ENCODE results near the gene ARID3C.

Gene ARID3C, protein sequence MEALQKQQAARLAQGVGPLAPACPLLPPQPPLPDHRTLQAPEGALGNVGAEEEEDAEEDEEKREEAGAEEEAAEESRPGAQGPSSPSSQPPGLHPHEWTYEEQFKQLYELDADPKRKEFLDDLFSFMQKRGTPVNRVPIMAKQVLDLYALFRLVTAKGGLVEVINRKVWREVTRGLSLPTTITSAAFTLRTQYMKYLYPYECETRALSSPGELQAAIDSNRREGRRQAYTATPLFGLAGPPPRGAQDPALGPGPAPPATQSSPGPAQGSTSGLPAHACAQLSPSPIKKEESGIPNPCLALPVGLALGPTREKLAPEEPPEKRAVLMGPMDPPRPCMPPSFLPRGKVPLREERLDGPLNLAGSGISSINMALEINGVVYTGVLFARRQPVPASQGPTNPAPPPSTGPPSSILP

DNA sequence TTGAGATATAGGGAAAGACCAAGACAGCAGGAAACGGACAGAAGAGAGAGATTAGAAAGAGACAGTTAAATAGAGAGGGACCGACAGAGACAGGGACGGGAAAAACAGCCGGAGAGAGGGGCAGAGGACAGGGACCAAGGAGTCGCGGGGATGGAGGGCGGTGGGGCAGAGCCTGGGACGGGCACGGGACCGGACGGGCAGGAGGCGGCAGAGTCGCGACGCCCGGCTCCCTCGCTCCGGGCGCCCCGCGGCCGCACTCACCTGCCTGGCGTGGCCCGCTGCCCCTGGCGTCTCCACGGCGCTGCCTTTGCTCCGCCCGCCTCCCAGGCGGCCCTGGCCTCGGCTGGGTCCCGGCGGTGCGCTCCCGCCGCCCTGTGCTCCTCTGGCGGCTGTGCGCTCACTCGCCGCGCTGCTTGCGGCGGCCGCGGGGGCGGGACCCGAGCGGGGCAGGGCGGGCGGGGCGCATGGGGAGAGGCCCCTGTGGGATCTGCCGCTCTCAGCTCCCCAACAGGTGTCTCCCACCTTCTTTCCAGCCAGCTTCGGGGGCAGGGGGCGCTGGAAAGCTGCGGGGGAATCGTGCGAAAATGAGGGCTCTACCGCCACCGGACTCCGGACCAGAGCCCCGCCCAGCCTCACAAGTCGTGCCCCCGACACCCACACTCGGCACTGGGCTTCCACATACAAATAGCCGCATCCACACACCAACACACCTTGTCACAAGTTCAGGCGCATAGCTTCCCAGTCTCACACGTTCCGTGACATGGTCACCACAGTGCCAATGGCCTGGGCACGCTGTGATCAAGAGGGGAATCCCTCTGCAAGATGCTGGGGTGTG, at the start of gene ARID3C:
Gene ARID3C, minus strand, starts transcription at position 411 of the 835 bp plus-strand sequence. CDS start 1,052 bp downstream, outside the sequence.
- DNase-seq = peak; percentile 22 to 58

DNA sequence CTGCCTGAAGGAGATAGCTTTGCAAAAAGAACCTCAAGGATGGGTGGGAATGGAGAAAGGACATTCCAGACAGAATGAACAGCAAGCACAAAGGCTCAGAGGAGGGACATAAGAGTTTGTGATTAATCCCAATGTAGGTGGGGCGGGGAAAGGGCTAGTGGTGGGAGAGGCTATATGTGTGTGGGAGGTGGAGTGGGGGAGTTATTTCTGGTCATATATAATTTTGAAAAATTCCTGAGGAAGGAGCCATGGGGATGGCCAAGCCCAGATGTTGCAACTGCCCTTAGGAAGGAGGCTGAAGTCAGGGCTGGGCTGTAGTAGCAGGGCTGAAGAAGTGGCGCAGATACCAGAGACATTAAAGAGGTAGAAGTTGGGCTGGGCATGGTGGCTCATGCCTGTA, 47.0 kb upstream of the ARID3C start:
- no peak for DNase-seq

DNA sequence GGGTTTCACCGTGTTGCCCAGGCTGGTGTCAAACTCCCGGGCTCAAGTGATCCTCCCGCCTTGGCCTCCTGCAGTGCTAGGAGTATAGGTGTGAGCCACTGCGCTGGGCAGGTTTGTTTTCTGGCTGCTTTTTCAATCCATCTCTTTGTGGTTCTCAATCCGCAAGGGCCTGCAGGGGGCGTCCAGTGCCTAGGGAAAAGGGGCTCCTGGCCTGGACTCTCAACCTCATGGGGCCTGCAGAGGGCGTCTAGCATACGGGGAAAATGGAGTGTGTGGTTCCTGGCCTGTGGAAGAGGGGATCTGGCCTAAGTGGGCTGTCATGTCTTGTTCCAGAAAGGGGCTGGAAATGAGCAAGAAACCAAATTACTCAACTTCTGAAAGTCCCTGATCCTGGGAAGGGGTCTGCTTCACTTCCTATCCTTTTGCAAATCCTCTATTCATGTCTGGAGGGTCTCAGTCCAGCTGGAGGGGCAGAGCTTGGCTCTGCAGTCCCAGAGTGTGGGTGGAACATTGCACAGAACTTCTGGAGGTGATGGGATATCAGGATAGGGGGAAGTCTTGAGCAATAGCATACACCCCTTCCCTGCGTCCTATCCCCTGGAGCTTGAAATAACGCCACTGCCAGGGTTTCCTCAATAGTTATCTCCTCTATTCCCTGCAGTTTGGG, 46.3 kb upstream of the ARID3C start:
- DNase-seq = peak; percentile 72 to 82

DNA sequence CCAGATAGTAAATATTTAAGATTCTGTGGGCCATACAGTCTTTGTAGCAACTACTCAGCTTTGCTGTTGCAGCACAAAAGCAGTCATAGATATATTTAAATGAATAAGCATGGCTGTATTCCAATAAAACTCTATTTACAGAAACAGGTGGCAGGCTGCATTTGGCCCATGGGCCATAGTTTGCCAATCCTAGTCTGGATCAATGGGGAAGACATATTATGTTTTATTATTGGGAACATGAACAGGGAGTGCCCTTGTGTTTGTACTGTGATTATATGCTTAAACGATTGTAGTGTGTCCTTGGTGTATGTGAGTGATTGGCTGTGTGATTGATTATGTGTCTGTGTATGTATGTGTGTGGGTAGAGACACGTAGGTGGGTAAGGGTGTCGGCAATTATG, 45.6 kb upstream of the ARID3C start:
- DNase-seq = no peak

DNA sequence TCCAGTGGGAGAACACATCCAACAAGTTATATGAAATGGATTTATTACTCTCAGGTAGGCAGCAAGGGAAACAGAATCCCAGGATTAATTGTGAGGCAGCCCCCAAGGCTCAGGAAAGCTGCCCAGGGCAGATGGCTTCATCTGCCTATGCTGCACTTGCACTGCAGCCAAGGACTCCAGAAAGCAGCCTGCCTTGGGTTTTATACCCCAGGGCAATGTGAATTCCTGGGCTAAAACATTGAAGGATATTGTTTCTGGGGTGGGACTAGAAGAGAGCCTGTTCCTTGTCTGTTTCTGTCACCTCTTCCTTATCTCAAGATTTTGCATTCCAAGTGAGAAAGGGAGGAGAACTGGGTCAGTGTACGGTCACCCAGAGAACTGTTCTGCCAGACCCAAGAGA, 42.4 kb upstream of the ARID3C start:
- DNase-seq = no peak

DNA sequence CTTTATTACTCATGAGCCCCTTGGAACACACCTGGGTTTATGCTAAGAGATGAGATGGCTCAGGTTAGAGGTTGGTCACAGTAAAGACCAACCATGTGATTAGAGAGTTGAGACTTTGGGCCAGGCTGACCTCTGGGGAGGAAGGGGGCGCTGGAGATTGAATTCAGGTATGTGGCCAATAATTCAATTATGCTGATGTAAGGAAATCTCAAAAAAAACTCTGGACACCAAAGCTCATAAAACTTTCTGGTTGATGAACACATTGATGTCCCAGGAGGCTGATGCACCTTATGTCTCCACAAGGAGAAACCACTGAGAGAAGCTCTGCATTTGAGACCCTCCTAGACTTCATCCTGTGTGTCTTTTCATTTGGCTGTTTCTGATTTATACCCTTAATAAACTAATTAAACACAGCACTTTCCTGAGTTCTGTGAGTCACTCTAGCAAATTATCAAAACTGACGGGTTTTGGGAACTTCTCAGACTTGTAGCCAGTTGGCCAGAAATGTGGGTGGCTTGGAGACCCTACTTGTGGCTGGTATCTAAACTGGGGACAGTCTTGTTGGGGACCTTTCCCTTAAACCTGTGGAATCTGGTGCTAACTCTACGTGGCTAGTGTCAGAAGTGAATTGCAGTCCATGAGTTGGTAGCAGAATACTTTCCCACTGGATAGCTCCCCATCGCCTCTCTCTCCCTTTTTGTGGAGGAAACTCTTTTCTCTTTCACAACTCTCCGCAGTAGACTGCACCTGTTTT, 41.1 kb upstream of the ARID3C start:
- no peak for DNase-seq

DNA sequence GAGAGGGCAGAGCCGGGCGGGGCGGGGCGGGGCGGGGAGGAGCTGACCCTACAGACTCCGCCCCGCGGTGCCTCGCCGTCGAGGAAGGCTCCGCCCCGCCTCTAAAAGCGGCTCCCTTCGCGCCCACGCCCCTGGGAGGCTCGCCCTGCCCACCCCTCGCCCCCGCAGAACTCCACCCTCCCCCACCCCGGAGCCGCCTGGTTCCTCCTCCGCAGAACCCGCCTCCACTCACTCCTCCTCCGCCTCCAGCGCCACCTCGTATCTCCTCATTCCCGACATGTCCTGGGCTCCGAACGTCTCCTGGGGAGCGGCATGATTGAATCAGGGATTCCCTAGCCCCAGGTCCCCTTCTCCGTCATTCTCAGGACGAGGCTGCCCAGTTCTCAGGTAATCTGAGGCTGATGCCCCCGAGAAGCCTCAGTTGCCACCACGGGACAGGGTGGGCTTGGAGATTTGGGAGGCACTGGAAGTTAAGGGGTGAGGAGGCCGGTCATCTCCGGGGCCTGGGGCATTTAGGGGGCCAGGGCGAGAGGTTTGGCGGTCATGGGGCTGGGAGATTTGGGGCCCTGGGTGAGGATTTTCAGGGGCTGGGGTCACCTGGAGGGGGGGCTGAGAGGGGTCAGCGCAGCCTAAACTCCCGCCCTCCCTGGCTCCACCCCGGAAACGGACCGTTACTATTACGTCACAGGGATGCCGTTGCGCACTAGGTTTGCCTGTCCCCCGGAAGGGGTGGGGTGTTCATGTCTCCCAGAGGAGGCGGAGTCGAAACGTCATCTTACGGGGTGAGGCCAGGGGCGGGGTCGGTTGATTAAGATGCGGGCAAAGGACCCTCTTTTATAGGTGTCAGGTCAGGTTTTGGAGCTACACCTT, 36.8 kb upstream of the ARID3C start:
- DNase-seq = peak; percentile 96

DNA sequence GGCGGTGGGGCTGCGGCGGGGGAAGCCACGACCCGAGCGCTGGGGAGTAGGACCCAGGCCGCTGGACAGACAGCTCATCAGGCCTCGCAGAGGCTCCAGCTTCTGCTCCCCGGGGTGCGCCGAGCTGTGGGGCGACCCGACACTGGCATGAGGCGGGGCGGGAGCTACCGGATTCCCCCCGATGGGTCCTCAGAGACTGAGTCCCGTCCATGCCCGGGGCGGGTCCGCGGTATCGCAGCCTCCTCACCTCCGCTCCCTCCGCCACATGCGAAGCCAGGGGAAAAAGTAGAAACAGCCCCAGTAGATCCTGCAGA, 36.2 kb upstream of the ARID3C start:
- DNase-seq = no peak

DNA sequence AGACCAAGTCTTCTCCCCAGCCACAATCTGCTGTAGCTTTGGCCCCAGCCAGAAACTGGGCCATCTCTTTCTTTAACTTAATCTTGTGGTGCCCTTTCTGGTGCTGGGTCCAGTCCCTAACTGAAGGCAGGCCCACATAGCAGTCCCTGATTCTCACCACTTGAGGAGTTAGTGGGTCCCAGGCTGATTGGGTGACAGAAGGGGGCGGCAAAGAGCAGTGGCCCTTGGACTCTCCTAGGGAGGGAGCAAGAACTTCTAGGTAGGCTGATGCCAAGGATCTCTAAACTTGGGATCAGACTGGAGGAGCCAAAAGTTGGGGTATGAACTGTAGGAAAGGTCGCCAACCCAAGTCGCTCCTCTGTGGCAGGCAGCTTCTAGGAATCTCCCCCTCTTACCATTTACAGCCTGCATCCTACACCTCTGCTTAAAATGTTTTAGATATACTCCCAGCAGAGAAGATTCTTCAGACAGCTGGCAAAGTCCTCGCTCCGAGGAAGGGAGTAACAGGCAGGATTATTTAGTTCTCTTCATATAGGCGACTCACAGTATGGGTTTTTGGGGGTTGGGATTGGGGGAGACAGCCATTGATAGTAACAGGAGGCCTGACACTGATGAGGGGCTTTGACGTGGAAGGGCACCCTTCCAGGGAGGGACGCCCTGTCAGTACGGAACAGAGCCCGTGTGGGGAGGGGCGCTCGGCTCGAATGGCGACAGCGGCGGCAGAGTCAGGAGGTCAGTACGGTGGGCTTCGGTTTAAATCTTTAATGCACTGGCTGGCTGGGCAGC, 35.6 kb upstream of the ARID3C start:
- peak; percentile 42 to 51 for DNase-seq

DNA sequence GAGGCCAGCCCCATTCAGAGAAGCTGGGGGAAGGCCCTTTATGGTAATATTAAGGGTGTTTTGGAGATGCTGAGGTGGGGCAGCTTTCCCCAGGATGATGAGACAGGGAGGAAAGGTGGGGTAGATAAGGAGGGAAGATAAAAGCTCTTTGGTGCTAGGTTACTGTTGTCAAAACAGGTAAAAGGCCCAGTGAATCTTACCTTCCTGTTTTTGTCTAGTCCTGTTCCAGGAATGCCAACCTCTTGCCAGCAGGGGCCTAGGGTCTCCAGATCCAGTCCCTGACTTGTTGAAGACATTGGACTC, 34.4 kb upstream of the ARID3C start:
- no peak for DNase-seq

DNA sequence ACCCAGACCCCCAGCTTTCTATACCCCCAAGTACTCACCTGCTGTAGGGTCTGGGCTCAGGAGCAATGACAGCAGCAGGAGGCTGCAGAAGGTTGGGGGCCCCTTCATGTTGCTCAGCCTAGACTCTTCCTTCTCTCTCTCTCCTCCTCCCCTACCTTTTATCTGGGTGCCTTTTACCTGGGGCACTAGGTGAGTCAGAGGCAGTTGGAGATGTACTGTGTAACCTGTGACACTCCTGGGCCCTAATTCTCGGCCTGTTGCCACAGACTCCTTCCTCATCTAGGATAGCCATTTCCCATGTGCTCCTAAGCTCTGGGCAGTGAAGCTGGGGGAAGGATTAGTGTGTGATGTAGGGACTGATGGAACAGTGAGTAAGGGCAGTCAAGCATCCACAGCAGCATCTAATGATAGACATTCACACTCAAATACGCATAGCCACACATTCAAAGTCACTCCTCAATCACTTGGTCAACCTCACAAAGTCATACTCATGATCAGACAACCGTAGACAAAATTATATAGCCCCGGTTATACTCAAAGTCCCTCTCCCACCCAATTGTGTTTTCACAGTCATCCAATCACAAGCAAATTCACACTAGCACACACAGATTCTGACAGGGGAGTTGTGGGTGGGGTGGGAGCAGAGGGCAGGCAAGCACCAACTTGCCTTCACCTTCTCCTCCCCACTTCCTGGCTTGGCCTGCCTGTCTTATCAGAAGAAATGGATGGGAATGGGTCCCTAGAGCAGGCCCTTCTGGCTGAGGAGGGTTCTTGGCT, 33.8 kb upstream of the ARID3C start, which contains the start of gene CCL27:
Gene CCL27, minus strand, starts transcription at position 132 of the 777 bp plus-strand sequence. Its CDS starts 24 bp downstream, at position 108.
- no peak for DNase-seq

DNA sequence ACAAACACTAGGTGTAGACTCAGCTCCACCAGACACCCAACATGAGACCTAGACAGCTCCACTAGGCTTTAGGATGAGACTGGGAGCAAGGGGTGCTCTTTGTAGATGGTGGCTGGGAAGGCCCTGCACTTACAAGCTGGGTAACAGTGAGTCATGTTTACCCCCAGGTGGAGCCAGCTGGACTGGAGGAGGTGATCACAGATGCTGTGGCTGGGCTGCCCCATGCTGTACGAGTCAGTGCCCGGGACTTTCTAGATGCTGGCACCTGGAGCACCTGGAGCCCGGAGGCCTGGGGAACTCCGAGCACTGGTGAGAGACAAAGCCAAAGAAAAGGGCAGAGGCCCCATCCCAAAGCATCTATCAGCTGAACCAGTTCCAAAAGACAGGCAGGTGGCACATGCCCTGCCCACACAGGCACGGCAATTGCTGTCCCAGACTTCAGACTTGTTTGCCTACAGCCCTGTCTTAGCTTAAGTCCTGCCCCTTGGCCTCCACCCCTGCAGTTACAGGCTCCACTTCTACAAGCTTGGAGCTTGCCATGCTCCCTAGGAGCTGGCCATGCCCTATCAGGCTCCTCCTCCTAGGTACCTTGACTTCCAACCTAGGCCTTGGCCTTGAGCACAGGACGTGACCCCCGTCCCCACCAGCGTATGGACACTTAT, 30.9 kb upstream of the ARID3C start:
- DNase-seq = peak in 1 of 2 experiments; percentile 15

DNA sequence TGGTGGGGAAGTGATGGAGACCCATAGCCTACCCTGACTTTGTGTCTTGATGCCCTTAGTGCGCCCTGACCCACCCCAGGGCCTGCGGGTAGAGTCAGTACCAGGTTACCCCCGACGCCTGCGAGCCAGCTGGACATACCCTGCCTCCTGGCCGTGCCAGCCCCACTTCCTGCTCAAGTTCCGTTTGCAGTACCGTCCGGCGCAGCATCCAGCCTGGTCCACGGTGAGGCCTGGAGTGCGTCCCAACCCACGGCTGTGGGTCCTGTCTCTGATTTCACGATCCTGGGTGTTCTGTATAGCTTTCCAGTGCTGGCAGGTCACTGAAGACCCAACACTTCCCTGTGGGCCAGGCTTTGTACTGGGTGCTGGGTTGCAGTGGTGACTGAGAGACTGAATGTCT, 29.6 kb upstream of the ARID3C start:
- DNase-seq = no peak

DNA sequence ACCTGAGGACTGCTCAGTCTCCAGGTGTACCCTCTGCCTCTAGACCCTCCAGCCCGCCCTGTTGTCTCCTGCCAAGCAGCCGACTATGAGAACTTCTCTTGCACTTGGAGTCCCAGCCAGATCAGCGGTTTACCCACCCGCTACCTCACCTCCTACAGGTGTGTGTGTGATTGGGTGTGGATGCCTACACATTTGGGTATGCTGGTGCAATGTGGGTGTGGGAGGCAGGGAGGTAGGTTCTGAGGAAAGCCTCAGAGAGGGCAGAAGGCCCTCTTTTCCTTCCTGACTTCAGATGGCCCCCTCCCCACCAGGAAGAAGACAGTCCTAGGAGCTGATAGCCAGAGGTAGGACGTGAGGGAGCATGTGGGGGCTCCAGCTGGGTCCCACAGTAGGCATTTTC, 28.1 kb upstream of the ARID3C start:
- no peak for DNase-seq

DNA sequence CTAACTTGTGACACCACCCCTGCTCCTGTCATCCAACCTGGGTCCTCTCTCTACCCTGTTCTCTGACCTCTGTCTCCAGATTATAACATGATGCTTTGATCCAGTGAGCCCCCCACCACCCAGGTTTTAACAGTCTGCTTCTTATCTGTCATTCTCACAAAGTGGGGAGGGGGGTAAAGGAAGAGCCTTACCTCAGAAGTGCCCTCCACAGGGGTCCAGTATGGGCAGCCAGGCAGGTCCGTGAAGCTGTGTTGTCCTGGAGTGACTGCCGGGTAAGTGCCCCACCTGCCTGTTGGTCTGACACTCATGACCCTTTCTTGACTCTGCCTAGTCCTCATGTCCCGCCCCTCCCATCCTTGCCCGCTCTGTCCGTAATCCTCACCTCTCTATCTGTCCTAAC, 26.5 kb upstream of the ARID3C start:
- no peak for DNase-seq

DNA sequence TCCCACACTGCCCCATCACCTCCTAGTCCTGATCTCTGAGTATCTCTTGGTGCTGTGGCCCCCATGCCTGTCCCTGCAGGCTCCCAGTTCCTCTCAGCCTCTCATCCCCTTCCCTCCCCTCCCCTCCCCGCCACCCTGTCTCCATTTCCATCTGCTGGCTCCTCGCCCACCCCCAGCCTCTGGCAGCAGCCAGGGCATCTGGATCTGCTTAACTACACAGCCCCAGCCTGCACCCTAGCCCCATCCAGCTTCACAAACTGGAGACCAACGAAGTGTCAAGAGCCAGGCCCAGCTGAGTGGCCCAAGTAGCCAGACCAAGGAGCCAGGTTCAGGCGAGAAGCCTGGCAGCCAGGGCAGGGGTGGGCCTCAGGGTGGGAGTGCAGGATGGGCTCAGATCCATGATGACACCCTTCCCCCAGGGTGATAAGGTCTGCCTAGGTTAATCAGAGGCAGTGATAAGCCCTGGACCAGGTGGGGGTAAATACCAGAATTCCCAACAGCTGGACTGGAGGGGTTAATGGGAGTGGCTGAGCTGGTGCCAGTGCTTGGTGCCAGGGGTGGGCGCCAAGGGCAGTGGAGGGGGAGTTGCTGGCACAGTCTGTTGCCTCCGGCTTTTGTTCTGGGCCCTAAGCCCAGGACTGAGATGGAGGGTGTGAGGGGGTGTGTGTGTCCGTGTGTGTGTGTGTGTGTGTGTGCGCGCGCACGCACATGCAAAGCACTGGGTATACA, 25.6 kb upstream of the ARID3C start:
- peak; percentile 60 to 73 for DNase-seq

DNA sequence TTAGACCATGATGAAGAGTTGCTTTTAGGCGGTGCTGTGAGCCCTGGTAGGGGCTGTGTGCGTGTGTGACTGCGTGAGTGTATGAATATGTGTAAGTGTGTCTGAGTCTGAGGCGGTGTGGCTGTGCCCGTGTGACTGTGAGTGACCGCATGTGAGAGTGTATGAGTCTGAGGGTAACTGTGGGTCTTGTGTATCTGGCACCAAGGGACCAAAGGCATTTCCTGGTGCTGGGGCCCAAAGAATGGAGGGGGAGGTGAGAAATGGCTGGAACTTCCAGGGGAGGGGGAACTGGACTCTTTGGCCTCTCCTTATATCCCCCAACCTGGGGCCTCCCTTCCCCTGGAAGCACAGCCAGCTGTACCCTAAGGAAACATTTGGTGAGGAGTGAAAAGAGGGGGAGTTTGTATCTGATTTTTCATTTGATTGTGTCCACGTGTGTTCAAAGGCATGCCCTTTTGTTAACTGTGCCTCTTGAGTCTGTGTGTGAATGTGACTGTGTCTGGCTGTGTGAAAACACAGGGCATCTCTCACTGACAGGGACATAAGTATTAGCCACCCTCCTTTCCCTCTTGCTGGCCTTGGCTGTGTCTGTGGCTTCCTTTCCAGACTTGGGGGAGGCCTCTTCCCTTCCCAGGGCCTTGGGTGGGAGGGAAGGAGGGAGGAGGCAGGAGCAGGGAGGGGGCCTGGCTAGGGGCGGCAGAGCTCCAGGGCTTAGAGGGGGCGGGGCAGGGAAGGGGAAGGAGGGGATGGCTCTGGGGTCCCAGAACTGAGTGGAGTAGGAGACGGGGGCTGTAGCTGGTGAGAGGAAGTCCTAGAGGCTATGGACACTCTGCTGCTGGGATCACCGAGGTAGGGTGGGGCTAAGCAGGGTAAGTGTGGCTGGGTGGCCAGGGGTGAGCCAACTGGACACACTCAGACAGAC, 24.5 kb upstream of the ARID3C start:
- DNase-seq = no peak

DNA sequence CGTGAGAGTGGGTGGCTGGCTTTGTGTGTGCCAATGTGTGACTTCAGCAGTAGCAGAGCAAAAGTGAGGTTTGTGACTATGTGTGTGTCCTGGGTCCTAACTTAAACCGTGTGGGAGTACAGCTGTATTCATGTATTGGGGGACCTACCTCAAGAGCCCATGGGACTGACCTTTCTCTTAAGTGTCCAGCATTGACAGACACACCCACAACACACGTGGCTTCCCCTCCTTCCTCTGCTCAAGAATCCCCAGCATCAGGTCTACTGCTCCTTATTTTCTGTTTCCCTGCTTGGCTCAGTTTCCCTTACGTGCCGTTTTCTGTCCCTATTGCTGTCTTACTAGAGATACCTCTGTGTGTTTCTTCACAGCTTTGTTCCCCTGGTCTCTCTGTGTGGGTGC, 23.7 kb upstream of the ARID3C start:
- DNase-seq = no peak
